GM19351 (cell line): ENCODE measurements around the gene IWS1.
A peak's percentile ranks its signal among the peaks of the same experiment; 100 is the strongest.
"Not testable (repeated sequence)": the region's sequence is repeated elsewhere in the genome, so short reads cannot be mapped to it uniquely, and the experiment has no call there.

Source experiments
- ATAC-seq: cut with Tn5 transposase; IDR thresholded peaks from one replicate; pipeline ENCODE4 v1.9.1; 2021; ENCODE audit warnings: mild to moderate bottlenecking, moderate library complexity; ENCODE audit not compliant: unreplicated experiment

Gene IWS1

DNA sequence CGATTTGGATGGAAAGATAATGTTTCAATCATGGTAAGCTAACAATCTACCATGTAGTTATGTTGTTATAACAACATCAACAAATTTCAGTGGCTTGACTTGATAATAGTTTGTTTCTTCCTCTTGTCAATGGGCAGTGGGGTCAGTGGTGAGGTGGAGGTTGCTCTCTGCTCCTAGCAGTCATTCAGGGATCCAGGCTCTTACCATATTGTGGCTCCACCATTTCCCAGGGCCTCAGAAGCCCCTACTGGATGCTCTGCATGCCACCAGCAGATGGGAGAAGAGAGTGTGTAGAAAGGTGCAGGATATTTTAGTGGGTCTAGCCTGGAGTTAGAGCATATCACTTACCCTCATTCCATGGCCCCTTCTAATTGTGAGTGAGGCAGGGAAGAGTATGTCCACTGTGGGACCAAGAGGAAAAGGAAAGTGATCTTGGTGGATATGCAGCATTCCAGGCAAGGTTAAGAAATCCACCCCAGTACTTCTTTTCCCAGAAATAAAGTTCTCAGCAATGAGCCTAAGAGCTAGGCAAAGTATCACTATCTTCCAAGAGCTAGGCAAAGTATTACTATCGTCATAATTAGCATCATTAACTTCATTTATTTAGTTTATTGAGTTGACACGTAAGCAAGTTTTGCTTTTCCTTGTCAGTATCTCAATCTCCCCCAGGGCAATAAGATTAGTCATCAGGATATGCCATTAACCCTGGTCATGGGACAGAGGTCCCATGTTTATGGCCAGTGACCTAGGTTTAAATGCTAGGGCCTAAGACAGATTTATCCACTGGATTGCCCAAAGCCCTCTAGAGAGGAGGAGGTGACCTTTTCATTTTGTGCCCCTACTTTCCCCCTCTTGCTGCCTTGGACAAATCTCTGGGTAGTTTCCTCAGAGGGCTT, 4.2 kb upstream of the IWS1 start:
- no peak for ATAC-seq

- ATAC-seq: not testable (repeated sequence)
These were observed 3.1 kb upstream of the IWS1 start for GRCh38 chr2:127529416-127529815.

GRCh38 chr2:127528487-127528886, 2.2 kb upstream of the IWS1 start:
- ATAC-seq: no peak

DNA sequence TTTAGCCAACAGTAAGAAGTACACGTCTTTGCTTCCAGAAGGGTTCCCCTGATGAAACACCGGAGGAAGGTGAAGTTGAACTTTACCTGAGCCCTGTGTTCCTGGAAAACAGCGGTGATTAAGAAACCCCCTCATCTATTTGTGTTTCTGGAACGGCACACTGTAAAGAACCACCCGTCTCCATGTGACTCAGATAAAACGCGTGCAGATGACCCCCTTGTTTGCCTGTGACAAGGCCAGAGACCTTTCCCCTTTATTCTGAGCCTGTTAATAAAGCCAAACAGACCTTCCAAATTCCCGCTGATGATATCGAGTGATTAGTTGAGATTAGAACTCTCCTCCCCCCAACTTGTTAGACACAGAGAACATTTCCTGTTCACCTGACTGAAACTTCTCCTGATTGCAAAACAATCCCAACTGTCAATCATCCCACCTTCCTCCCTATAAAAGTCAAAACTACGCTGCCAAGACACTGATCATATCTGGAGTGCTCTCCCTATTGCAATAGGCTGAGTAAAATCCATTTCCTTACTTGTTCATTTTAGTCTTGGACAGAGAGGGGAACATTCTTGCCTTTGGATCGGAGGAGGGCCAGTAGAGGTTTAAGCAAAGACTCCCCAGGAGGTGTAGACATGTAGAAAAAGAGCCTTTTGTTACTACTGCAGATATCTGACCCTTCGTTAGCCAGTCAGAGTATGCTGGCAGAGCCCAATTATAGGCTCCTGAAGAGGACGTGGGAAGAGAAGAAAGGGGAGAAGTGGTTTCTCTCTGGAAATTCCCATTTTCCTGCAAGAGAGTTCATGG, 914 bp upstream of the IWS1 start:
- peak; percentile 7 for ATAC-seq

- no peak for ATAC-seq
These were observed 578 bp downstream of the IWS1 start for GRCh38 chr2:127525691-127526131.

DNA sequence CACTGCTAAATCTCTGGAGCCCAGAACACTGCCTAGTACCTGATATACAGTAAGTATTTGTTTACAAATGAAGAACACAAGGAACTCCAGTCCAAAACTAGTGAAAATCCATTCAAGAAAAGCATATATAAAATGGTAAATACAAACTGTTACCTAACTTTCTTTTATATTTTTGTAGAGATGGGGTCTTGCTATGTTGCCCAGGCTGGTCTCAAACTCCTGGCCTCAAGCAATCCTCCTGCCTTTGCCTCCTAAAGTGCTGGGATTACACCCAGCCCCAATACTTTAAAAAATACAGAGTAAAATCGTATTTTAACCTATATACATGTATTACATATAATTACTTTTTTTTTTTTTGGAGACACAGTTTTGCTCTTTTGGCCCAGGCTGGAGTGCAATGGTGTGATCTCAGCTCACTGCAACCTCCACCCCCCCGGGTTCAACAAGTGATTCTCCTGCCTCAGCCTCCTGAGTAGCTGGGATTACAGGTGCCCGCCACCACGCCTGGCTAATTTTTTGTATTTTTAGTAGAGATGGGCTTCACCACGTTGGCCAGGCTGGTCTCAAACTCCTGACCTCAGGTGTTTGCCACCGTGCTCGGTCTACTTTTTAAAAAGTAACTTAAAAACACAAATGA, 2.0 kb downstream of the IWS1 start:
- not testable (repeated sequence) for ATAC-seq

DNA sequence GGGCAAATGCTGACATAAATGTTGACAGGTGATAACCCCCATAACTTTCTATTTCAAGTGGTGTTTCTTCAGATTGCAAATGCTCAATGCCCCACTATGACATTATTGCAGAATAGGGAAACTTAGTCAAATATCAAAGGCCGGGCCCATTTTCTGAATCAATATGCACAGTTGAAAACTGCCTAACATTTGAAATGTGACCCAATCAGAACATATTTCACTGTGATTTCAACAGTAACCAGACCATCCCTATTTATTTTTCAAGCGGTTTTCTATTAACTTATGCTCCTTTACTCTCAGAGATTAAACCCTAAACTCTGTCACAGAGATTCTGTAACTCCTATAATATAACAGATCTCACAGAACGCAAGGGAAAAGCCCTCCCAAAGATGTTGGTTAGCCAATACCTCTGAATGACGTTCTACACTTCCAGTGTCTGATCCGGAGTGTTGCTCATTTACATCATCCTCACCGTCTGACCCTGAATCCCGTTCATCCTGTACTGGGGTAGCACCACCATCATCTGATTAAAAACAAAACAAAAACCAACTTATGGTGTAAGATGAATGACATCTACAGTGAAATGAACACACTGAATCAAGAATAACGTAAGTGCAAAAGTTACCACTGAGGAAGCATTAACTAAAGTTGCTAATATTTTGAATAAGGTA, 2.9 kb downstream of the IWS1 start:
- ATAC-seq: no peak

- no peak for ATAC-seq
These were observed 5.9 kb downstream of the IWS1 start for GRCh38 chr2:127520424-127520823.

DNA sequence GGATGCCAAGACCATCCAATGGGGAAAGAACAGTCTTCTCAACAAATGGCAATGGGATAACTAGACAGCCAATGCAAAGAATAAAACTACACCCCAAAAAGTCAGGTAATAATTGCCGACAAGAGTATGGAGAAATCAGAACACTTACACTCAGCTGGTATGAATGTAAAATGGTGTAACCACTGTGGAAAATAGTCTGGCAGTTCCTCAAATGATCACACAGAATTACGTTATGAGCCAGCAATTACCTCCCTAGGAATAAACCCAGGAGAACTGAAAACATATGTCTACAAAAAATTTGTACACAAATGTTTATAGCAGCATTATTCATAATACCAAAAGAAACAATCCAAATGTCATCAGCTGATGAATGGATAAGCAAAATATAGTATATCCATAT, 8.8 kb downstream of the IWS1 start:
- no peak for ATAC-seq

GRCh38 chr2:127516041-127516762, 10.1 kb downstream of the IWS1 start:
- ATAC-seq: no peak

GRCh38 chr2:127515383-127515915, 10.8 kb downstream of the IWS1 start:
- no peak for ATAC-seq

DNA sequence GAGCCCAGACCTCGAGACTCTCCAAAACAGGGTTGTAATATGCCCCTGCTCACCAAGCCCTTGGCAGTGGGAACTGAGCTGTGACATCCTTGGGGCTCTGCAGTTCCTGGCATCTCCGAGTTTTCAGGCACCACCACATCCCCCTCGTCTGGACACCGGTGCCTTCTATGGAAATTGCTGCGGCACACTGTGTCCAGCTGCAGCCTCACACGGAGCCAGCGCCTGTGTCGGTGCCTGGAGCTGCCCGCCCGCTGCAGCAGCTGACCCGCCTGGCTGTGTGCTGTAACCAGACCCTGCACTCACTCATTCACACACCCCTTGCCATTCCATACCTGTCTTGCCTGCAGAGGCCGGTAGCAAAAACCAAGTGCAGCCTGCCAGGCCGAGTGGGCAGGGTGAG, 11.8 kb downstream of the IWS1 start:
- no peak for ATAC-seq

DNA sequence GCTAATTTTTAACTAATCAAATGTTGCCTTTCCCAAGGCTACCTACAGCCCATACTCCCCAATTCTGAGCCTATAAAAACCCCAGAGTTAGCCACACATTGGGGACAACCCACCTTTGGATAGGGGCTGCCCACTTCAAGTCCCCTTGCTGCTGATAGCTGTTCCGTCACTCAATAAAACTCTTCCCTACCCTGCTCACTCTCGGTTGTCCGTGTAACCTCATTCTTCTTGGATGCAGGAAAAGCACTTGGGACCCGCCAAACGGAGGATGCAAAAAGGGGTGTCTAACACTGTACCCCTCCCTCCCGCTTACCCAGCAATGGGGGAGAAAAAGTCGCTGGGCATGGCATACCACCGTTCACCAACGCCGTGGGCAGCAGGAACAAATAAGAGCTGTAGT, 12.2 kb downstream of the IWS1 start:
- no peak for ATAC-seq

- ATAC-seq: no peak
These were observed 13.9 kb downstream of the IWS1 start for GRCh38 chr2:127512362-127512761.

- no peak for ATAC-seq
These were observed 14.4 kb downstream of the IWS1 start for GRCh38 chr2:127511917-127512316.

GRCh38 chr2:127511090-127511695, 15.1 kb downstream of the IWS1 start:
- no peak for ATAC-seq

- ATAC-seq: no peak
These were observed 16.2 kb downstream of the IWS1 start for GRCh38 chr2:127510073-127510472.

DNA sequence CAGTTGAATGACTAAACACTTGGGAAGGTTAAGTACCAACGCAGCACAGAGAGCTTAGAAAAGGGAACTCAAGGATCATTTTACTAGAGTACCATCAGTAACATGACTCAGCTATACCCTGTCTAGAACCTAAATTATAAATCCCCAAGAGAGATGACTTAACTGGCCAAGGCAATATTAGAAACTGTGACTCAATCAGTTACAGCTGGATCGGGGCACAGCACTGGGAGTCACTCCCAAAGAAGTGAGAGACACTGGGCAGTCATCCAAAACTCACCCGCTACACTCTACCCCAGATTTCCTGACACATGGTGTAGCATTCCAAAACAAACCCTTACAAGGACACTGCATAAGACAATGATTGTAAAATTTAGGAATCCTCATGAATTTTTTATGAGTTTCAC, 17.7 kb downstream of the IWS1 start:
- ATAC-seq: no peak

DNA sequence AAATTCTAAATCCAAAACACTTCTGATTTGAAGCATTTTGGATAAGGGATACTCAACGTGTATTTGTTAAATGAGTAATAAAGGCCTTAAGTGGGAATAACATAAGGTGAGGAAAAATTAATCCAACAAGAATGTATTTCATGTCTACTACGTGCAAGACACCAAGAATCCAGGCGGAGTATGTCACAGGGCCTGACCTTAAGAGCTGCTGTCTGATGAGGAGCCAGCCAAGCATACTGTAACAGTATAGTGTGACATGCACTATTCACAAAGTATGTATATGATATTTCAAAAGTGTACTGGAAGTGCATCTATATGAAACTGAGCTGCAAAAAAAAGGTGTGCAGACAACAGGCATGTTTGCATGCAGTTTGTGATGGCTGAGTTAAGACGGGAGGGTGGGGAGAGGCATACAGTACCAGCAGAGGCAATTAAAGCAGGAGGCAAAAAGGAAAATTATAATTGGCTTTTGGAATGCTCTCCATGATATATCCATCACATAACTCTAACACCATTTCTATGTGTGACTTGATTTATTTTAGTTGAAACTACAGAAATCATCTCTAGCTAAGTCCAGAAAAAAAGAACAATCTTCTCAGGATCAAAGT, 18.2 kb downstream of the IWS1 start:
- ATAC-seq: no peak
